GM18951 (cell line): Measurements from ENCODE around the gene CENPP.

Experiments
- POLR2A ChIP-seq: IDR thresholded peaks from 4 replicates; pipeline ENCODE4 v1.6.1; 2011; ENCODE audit warnings: mild to moderate bottlenecking; ENCODE audit not compliant: insufficient read length, insufficient read depth; ENCODE audit errors: extremely low read depth
- in situ Hi-C: fragments of 300-500 bp; cut with MboI; formaldehyde crosslinking; loops from one replicate; pipeline ENCODE4 v1.12.0; 2022; ENCODE audit warnings: low sequenced_read_pairs, mixed read lengths, inconsistent platforms; ENCODE audit not compliant: unreplicated experiment

The CENPP gene

GRCh38 chr9:92595930-92596329 is 270.2 kb downstream of the CENPP start:
- in situ Hi-C loops, result no loop called here

GRCh38 chr9:92598382-92598781 is 272.6 kb downstream of the CENPP start:
- no peak for TF ChIP-seq POLR2A
- in situ Hi-C loops, result no loop called here

More at GRCh38 chr9:92595930-92596329, 270.2 kb downstream of the CENPP start:
- TF ChIP-seq POLR2A, result no peak

DNA sequence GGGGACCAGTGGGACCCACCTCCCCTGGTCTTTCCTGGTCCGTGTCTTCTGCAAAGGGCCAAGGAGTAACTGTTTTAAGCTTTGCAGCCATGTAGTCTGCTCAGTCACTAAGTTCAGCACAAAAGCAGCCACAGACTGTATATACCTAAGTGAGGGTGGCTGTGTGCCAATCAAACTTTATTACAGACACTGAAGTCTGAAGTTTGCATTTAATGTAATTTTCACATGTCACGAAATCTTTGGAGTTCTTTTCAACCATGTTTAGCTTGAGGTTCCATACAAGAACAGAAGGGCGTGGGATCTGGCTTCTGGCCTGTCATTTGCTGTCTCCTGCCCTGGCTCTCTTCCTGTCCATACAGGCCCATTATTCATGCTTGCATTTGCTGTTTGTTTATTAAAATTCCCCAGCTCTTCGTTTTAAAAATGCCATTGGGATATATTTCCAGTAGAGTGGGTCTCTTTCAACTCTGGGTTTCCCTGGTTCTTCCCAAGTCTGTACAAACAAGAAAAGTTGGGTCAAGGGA is 274.2 kb downstream of the CENPP start:
- in situ Hi-C loops, result no loop called here
- TF ChIP-seq POLR2A, result no peak

GRCh38 chr9:92600462-92601261 is 274.9 kb downstream of the CENPP start:
- no peak for TF ChIP-seq POLR2A
- in situ Hi-C loops, result no loop called here

DNA sequence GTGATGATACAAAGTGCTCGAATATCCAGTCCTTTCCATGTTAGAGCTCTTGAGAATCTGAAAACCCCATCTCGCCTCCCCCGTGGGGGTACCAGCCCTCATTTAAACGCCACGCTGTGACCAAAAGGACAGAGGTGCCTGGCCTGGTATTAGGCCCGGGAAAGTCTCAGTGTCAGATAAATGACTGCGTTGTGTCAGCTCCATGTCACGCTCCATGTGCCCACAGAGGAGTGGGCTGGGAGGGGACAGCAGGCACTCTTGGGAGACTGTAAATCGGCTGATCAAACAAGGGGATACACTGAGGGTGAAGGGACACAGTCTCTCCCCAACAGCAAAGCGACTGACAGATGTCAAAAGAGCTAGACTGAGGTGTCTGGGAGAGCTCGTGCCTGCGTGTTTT is 275.7 kb downstream of the CENPP start:
- in situ Hi-C loops, result no loop called here
- no peak for TF ChIP-seq POLR2A

- in situ Hi-C loops, result no loop called here
- TF ChIP-seq POLR2A, result no peak
Measured at GRCh38 chr9:92602413-92602812, 276.7 kb downstream of the CENPP start.

- TF ChIP-seq POLR2A, result no peak
- in situ Hi-C loops, result no loop called here
Measured at GRCh38 chr9:92603100-92603499, 277.3 kb downstream of the CENPP start.

DNA sequence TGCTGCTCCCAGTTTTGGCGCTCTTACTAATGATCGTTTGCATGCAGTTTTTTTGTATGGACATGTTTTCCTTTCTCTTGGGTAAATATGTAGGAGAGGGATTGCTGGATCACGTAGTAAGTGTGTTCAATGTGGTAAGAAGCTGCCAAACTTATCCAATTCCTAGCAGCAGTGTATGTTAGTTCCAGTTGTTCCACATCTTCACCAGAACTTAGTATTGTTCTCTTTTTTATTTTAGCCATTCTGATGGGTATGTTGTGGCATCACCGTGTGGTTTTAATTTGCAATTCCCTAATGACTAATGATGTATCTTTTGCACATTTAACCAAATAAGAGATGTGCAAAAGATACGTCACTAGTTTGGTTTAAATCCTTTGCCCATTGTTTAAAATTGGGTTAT is 278.2 kb downstream of the CENPP start:
- TF ChIP-seq POLR2A, result no peak
- in situ Hi-C loops, result no loop called here

DNA sequence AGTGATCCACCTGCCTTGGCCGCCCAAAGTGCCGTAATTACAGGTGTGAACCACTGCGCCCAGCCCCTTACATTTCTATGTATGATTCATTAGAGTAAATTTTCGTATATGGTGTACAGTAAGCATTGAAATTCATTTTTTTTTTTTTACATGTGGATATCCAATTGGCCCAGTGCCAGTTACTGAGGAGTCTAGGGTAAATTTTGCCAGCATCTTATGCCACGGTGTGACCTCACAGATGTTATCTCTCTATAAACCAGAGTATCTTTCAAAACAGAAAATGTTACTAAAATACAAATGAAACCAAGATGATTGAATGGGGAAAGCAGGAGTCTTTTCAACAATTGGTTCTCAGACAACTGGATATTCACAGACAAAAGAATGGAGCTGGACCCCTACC is 279.5 kb downstream of the CENPP start:
- in situ Hi-C loops, result no loop called here
- no peak for TF ChIP-seq POLR2A

- in situ Hi-C loops, result no loop called here
- TF ChIP-seq POLR2A, result no peak
Measured at GRCh38 chr9:92607088-92607487, 281.3 kb downstream of the CENPP start.

- TF ChIP-seq POLR2A, result no peak
- in situ Hi-C loops, result no loop called here
Measured at GRCh38 chr9:92607773-92608172, 282.0 kb downstream of the CENPP start.

- TF ChIP-seq POLR2A, result no peak
- in situ Hi-C loops, result no loop called here
Measured at GRCh38 chr9:92608241-92608908, 282.6 kb downstream of the CENPP start.

GRCh38 chr9:92608909-92609445 is 283.2 kb downstream of the CENPP start:
- in situ Hi-C loops, result no loop called here
- TF ChIP-seq POLR2A, result no peak
